HG02571 (cell line): ENCODE measurements around the gene MPZ.
A peak's percentile ranks its signal among the peaks of the same experiment; 100 is the strongest.
"Not testable (repeated sequence)": the region's sequence is repeated elsewhere in the genome, so short reads cannot be mapped to it uniquely, and the experiment has no call there.

ENCODE experiments used
- ATAC-seq: cut with Tn5 transposase; IDR thresholded peaks from one replicate; pipeline ENCODE4 v1.9.1; 2021; ENCODE audit warnings: mild to moderate bottlenecking, moderate library complexity; ENCODE audit not compliant: unreplicated experiment

The MPZ gene

GRCh38 chr1:161309868-161310267 is at the start of gene MPZ:
Gene MPZ (minus strand): TSS chr1:161309968. CDS start chr1:161309905, 63 bp downstream.
- ATAC-seq: no peak

GRCh38 chr1:161359291-161359690 is 49.5 kb upstream of the MPZ start:
- ATAC-seq: no peak

- ATAC-seq: no peak
Measured at GRCh38 chr1:161357073-161357472, 47.3 kb upstream of the MPZ start.

- ATAC-seq: no peak
Measured at GRCh38 chr1:161351482-161351881, 41.7 kb upstream of the MPZ start.

- no peak for ATAC-seq
Measured at GRCh38 chr1:161350671-161351070, 40.9 kb upstream of the MPZ start.

- no peak for ATAC-seq
Measured at GRCh38 chr1:161342821-161343220, 33.1 kb upstream of the MPZ start.

- no peak for ATAC-seq
Measured at GRCh38 chr1:161342177-161342576, 32.4 kb upstream of the MPZ start.

GRCh38 chr1:161335796-161336195 is 26.0 kb upstream of the MPZ start:
- ATAC-seq: no peak

- ATAC-seq: no peak
Measured at GRCh38 chr1:161333166-161333565, 23.4 kb upstream of the MPZ start.

- no peak for ATAC-seq
Measured at GRCh38 chr1:161330346-161330745, 20.6 kb upstream of the MPZ start.

GRCh38 chr1:161324020-161324419 is 14.3 kb upstream of the MPZ start:
- no peak for ATAC-seq

GRCh38 chr1:161315841-161316674 is 6.3 kb upstream of the MPZ start:
- not testable (repeated sequence) for ATAC-seq

GRCh38 chr1:161314201-161314981 is 4.6 kb upstream of the MPZ start, which contains the start of gene SDHC:
Gene SDHC (plus strand): TSS chr1:161314381. CDS start chr1:161314406, 25 bp downstream.
- ATAC-seq: peak; percentile 89

GRCh38 chr1:161313554-161314200 is 3.9 kb upstream of the MPZ start:
- peak; percentile 6 for ATAC-seq

GRCh38 chr1:161311595-161312181 is 1.9 kb upstream of the MPZ start:
- ATAC-seq: no peak

- no peak for ATAC-seq
Measured at GRCh38 chr1:161307892-161308638, 1.7 kb downstream of the MPZ start.

GRCh38 chr1:161307230-161307768 is 2.5 kb downstream of the MPZ start:
- ATAC-seq: no peak

GRCh38 chr1:161305867-161306519 is 3.8 kb downstream of the MPZ start:
- ATAC-seq: no peak
